OCI-LY3 (cell line): Measurements from ENCODE around the gene SART3.

Experiments used
- CTCF ChIP-seq: fragments of 200-600, 300-600 bp; sonication (generic); IDR thresholded peaks from 2 replicates; pipeline ENCODE4 v1.5.1; 2014; ENCODE audit warnings: antibody characterized with exemption, low read length, low read depth
- EZH2phosphoT487 ChIP-seq: fragments of 200-600 bp; shearing (Covaris generic); IDR thresholded peaks from 2 replicates; pipeline ENCODE4 v1.6.1; 2018; ENCODE audit warnings: antibody characterized with exemption, mixed run types, low read depth

DNA sequence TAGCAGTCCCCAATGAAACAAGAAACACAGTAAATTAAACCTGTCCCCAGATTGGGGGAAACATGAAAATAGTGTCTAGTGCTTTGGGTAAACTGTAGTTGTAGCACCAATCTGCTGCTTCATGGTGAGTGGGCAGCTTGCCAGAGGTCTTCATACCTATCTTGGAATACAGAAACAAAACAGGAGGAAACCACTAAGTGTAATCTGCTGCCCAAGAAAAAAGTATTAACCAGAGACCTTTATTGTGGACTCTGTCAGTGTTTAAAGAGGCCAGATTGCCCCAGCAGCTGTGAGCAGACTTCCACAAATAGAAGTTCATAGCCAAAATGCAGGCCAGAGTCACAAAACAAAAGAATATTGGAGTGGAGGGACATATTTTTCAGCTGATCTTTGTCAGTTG lies 3.8 kb upstream of the SART3 start:
- TF ChIP-seq CTCF (no peak), EZH2phosphoT487 (no peak)
